ENCODE results near the gene THAP7.
"Not testable (repeated sequence)": the region's sequence is repeated elsewhere in the genome, so short reads cannot be mapped to it uniquely, and the experiment has no call there.

THAP7 gene

DNA sequence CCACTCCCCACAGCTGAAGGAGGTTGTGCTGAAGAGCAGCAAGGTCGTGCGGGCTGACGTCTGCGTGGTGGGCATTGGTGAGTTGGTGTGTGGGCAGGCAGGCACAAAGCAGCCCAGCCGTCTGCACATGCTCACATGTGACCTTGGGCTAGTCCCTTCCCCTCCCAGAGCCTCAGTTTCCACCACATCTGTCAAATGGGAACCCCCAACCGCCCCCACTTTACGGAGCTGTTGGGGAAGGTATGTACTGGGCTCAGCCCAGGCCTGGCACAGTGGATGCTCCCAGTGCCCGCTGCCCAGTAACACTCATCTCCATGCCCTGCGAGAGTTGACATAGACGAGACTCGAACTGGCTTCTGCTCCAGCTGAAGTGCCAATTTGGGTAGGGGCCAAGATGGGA lies 24.9 kb downstream of the THAP7 start:
- DNase-seq: no peak

DNA sequence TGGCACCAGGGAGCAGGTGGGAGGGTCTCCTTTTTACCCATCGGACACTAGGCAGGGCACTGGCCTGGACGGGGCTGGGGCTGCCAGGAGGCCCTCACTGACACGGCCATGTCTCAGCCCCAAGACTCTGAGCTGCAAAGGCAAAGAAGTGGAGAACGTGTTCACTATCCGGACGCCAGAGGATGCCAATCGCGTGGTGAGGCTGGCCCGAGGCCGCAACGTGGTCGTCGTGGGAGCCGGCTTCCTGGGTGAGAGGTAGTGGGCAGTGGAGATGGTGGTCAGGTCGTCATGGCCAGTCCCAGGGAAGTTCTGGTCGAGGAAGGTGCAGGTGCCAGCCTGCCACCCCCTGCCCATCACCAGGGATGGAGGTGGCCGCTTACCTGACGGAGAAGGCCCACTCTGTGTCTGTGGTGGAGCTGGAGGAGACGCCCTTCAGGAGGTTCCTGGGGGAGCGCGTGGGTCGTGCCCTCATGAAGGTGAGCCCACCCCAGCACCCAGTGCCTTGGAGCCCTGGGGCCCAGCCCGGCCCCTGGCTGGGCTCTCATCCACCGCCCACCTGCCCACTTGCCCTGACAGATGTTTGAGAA lies 25.5 kb downstream of the THAP7 start:
- DNase-seq: no peak

DNA sequence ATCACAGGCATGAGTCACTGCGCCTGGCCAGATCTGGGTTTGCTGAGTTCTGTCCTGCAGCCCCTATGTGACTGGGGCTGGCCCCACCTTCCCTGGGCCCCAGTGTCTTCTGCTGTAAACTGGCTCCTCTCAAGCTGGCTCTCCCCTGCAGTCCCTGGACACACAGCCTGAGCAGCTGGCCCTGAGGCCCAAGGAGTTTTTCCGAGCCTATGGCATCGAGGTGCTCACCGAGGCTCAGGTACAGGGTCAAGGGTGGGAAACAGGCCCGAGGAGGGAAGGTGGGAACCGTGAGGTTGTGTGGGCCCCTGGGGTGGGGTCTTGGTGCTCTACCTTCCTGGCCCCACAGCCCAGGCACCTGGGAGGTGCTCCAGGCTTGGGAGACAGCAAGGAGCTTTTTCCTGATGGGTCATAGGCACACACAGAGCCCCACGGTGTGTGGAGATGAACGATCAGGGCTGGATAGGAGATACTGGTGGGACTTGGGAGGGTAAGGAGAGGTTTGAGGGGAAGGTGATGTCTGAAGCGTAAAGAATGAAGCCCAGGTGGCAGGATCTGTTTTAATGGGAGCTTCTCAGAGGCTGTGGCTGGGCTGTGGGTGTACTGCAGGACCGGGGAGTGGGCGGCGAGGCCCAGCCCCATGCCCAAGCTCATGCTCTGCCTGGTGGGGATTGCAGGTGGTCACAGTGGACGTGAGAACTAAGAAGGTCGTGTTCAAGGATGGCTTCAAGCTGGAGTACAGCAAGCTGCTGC lies 26.2 kb downstream of the THAP7 start:
- no peak for DNase-seq

DNA sequence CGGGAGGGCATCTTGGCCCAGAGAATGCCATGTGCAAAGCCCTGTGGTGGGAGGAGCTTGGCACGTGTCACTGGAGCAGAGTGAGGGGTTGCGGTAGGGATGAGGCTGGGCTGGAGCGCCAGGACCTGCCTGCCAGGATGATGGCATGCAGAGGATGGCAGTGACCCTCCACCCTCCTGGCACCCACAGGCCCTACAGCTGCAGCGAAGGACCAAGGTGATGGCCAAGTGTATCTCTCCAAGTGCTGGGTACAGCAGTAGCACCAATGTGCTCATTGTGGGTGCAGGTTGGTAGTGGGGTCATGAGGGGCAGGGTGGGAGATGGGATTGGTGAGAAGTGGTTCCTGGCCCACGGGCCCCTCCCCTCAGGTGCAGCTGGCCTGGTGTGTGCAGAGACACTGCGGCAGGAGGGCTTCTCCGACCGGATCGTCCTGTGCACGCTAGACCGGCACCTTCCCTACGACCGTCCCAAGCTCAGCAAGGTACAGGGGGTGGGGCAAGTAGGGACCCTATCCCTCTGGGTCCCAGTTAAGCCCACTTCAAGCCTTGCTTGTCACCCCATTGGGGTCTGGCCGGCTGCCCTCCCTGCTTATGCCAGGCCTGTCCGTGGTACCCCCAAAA lies 27.5 kb downstream of the THAP7 start:
- DNase-seq: no peak

DNA sequence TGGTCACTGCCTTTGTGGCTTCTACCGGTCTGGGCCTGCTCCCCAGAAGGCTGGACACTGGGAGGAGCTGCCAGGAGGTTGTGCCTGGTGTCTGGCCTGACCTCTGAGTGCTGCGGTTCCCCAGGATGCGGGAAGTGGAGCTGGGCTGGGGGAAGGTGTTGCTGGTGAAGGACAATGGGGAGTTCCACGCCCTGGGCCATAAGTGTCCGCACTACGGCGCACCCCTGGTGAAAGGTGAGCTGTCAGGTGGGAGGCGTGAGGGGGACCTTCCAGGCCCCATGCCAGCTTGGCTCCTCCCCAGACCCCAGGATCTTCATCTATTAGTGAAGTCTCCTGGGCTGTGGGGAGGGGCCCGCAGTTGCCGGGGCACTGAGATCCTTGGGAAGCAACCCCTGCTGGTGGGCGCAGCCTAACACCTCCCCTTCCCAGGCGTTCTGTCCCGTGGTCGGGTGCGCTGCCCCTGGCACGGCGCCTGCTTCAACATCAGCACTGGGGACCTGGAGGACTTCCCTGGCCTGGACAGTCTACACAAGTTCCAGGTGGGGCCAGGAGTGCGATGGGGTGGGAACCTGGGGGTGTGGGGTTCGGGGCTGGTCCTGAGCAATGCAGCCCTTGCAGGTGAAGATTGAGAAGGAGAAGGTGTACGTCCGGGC lies 28.2 kb downstream of the THAP7 start:
- no peak for DNase-seq

DNA sequence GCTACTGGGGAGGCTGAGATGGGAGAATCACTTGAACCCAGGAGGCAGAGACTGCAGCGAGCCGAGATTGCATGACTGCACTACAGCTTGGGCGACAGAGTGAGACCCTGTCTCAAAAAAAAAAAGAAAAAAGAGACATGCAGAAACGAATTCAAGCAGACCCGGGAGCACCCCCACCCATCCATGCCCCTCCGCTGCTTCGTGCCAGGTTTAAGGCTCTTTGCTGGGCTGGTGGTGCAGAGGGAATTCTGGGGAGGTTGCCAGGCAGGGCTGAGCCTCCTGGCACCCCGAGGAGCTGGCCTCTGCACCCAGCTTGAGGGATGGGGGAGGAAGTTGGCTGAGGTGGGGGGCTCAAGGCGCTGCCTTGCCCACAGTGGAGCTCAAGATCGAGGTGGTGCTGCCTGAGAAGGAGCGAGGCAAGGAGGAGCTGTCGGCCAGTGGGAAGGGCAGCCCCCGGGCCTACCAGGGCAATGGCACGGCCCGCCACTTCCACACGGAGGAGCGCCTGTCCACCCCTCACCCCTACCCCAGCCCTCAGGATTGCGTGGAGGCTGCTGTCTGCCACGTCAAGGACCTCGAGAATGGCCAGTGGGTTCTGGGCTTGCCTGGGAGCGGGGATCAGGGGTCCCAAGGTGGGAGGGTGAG lies 28.9 kb downstream of the THAP7 start:
- DNase-seq: no peak

DNA sequence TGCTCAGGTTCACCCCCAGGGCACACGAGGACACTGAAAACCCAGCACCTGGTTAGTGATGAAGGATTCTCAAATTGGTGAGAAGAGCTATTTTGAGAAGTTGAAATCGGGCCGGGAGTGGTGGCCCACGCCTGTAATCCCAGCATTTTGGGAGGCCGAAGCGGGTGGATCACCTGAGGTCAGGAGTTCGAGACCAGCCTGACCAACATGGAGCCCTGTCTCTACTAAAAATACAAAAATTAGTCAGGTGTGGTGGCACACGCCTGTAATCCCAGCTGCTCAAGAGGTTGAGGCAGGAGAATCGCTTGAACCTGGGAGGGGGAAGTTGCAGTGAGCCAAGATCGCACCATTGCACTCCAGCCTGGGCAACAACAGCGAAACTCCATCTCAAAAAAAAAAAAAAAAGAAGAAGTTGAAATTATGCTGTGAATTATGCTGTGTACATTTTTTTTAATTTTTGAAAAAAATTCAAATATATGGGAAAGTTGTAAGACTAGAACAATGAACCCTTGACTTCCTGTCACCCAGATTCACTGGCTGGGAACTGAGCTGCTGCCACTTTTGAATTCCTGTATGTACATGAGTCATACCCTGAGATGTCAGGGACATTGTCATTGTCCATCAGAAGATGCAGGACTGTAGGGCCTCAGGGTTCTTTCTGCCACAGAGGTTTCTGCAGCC lies 29.8 kb downstream of the THAP7 start:
- DNase-seq: not testable (repeated sequence)

DNA sequence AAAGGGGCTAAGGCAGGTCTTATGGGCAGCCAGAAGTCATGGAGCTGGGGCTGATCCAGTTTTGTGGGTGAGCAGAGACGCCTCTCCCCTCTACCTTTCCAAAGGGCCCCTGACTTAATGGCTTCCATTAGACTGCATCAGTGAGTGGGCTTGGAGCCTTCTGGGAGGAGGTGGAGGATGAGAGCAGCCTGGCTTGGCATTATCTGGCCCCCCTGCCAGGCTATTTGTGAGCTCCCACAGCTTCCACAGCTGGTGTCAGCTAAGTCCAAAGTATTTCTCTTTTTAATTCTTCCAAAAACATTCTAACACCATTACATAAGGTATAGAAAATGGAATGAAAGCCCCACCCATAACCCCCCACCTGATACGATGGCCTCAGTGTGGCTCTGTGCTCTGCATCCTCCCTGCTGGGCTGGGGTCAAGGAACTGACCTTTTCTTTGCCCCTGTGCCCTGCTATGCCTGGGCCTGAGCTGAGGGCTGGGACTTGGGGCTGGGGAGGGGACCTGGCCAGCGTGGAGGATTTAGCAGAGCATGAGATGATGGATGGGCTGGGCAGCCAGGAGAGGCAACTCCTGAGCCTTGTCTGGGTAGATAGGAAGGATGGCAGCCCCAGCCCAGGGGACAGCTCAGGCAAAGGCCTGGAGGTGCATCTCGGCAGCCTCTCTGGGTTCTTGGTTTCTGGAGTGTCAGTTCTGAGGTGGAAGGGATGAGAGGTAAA lies 30.8 kb downstream of the THAP7 start:
- no peak for DNase-seq

DNA sequence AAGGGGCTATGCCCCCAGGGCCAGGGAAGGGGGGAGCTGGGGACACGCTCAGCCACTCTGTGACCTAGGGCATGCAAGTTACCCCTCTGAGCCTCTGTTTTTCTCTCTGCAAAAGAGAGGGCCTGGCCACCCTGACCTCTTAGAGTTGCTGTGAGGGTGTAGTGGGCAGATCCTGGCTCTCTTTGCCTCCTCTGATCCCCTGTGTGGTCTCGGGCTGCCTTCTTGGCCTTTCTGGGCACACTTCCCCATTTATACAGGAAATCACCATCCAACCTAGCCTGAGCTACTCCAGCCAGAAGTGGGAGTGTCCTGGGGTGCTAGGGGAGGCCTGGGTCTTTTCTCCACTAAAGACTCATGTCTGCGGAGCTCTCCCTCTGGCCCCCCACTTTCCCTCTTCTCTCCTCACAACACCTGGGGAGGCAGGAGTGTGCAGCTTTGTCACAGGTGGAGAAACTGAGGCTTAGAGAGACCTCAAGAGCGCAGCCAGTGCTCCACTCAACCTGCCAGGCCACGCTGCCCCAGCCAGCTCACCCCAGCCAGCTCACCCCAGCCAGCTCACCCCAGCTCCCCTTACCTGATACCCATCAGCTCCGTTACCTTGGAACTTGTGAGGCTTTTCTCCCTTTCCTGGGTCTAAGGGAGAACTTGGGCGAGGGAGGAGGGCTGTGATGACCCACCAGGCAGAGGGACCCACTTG lies 33.5 kb downstream of the THAP7 start:
- no peak for DNase-seq

DNA sequence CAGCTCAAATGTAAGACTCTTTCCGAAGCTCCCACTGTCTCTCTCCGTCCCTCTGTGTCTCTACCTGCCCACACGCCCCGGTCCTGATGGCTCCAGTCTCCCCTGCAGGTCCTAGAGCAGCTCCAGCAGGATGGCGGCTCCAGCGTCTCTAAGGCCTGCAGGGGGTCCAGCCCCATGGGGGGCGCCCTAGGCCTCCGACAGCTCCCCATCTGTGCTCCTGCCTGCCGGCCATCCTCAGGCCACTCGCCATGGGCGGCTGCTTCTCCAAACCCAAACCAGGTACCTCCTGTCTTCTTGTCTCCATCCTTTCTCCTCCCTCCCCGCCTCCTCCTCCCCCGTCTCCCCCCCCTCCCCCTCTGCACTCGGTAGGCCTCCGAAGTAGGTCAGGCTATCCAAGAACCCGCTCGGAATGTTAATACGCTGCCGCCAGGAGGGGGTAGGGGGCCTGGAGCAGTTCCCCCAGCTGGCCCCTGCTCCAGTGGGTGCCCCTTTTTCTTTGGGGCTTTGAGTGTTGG lies 34.2 kb downstream of the THAP7 start:
- DNase-seq: no peak

DNA sequence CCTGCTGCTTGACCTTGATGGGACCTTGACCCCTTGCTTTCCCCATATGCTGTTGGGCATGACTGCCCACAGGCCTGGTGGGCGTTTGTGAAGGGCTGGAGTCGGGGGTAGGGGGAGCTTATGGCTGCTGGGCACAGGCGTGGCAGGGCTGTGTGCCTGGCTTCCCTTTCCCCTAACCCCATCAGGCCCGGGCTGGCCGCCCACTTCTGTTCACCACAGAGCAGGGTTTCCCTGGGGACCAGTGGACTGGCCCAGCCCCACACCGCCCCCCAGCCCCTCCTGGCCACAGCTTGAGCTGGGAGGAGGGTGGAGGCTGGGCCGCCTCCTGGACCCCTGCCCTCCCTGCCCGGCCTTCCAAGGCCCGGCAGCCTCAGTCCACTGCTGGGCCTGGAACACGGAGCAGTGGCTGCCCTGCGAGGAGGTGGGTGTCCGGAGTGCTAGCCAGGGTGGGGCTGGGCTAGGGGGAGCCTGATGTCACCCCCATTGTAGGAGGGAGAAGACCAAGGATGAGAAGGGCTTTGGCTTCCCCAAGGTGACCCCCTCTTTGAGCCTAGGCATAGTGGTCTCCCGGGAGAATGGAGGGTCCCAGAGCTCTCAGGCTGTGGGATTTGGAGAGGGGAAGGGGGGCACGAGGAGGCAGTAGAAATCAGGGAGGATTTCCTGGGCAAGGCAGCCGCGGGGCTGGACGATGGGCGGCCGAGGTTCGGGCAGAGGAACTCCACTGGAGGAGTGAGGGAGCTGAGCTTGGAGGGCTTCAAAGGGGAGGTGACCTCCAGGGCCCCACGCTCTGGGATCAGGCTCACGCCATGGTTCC lies 34.8 kb downstream of the THAP7 start, which contains the start of gene AIFM3:
TSS of gene AIFM3 (plus strand) at position 373 of the 814 bp plus-strand sequence. CDS start 690 bp downstream, outside the sequence.
- no peak for DNase-seq

DNA sequence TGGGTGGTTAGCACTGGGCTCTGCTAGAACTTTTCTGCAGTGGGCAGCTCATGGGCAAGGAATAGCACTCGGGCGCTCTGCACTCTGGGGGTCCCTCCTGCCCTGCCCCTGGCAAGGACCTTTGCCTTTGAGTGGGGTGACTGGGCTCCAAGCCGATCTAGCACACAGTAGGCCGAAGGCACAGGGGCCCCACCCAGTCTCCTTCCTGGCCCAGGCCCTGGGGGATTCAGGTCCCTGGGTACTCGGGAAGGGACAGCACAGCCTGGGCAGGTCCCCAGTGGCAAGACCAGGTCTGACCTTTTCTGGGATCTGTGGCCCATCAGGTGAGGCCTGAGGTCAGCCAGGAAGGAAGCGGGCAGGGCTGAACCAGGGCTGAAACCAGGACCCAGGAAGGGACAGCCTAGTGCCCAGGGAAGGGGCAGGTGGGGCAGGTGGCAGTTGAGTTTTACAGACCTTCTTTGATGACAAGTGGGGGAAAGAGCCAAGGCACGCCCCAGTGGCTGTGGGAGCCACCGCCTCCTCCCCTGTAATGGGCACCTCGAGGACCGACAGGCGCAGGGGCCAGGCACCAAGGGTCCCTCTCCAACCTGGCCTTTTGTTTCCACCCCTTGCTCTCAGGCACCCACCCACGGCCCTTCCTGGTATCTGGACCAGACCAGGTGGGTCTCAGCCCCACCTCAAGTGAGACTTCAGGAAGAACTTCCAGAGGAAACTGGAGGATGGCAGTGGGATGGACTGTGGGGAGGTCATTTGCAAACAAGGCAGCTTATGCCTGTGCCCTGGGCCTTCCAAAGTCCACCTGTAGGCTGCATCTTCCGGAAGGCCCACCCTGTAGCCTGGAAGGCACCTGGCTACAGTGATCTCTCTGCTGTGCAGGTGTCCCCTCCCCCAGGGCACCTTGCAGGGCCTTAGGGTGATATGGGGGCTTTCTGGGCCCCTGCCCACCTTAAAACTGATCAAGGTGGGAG lies 35.7 kb downstream of the THAP7 start:
- DNase-seq: no peak

DNA sequence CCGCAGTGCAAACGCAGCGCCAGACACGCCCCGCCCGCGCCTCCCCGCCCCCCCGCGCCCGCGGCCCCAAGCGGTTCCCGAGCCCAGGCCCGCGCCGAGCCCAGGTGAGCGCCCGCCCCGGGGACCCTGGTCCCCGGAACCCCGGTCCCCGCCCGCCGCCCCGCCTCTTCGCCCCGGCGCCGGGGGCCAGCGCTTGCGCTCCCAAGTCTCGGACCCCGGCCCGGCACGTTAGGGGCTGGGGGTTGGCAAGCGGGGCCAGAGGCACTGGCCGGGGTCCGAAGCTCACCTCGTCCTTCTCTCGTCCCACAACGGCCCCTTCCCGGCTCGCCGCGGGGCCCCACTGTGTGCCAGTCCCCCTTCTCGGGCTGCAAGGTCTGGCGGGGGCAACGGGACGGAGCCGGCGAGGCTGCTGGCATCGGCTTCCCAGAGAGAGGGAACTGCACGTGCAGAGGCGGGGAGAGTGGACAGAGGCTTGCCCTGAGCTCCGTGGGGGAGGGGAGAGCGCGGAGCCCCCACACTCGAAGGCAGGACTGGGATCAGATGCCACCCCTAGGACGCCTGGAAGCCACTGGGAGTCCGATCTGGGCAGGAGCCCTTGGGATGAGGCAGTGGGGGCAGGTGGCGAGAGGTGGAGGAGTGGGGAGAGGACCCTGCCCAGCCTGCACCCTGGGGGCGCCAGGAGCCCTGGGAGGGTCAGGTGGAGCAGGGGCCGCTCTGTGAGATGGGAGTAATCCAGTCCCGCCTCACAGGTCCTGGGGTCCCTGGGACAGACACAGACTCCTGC lies 36.6 kb downstream of the THAP7 start:
- DNase-seq: no peak

DNA sequence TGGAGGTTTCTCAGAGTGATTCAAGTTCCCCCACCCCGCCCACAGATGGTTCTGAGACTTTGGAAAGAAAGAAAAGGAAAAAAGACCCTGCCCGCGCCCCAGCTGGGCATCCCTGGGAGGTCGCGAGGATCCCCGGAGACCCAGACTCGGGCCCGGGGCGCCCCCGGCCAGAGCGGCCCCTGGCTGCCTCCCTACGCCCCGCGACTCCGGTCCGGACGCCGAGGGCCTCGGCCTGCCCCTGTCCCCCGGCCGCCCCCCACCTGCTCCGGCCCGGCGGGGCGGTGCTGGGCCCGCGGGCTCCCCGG lies 37.2 kb downstream of the THAP7 start:
- no peak for DNase-seq

DNA sequence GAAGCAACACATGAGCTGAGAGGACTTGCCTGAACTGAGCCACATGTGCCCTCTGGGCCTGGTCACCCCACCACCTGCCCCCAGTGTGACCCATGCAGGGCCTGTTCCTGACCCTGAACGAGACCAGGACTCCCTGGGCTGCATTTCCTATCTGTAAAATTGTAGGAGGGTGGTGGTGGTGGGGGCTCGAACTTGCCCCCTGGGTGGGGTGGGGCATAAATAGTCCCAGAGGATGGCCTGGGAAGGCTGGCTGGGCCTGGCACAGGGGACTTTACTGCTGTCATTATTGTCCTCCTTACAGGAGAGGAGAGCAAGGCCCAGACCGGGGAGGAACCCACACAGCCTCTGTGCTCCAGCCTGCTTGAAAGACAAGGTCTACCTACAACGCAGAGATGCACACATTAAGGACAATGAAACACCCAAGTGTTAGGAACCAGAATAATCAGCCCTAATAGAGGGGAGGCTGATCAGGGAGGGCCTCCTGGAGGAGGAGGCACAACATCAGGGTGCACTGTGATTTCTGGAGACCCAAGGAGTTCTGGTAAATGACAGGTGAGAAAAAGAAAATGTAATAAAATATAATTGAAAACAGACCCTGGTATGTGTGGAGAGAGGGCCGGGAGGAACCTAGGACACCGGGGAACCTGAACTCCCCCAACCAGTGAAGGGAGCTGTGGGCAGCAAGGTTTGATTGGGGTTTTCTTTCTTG lies 37.7 kb downstream of the THAP7 start:
- DNase-seq: no peak

DNA sequence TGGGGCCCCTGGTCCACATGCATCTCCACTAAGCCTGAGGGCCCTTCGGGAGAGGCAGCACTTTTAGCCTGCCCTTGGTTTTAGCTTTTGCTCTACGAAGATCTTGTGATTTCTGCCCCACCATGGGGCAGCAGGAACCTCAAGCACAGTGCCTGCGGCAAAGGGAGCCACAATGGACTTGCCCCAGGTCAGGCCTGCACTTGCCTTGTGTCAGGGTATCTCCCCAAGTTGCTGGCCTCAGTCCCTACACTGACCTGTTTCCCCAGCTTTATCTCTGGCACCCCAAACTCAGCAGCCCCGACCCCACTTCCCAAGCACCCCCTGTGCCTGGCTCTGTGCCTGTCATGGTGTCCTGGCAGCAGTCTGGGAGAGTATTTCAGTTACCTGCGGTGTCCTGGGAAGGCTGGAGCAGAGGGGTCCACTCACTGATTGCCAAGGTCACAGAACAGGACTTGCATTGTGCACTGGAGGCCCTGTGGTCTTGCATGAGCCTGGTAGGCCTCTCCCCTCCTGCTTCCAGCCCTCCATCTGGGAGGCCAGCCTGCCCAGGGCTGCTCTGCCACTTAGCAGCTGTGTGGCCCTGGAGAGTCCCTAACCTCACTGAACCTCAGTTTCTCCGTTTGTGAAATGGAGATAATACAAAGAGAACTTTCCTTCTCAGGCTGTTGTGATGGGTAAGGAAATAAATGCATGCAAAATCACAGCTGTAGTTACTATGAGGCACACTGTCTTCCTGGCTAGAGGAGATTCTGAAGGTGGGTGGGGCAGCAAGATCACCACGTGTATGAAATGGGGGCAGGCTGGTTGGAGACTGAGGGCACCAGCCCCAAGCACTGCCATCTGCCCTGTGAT lies 38.5 kb downstream of the THAP7 start:
- DNase-seq: no peak

DNA sequence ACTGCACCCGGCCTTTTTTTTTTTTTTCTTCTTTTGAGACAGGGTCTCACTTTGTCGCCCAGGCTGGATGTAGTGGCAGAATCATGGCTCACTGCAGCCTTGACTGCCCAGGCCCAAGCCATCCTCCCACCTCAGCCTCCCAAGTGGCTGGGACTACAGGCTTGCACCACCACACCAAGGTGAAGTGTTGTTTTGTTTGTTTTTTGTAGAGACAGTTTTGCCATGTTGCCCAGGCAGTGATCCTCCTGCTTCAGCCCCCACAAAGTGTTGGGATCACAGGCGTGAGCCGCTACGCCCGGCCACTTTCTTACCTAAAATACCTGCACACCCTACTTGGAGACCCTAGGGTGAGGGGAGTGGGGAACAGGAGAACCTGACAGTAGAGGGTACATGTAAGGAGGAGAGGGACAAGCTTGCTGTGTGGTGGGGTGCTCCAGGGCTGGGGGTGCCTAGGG lies 39.4 kb downstream of the THAP7 start:
- DNase-seq: no peak

All from NCI-H526 treated with DMSO at 0.1 percent for 48 hours (cell line).